Measurements from ENCODE around the gene TRAF2. TPM values are rescaled to one million over a fixed set of nuclear protein-coding genes. Genes with fewer than 3 reads are reported as not detected.

The TRAF2 gene
- total and polyA plus RNA-seq, 2 of the 13 experiments (the other 11 are each of a cell fraction or from before 2014, with no cell fraction given), result 12.4 to 13.6 TPM

DNA sequence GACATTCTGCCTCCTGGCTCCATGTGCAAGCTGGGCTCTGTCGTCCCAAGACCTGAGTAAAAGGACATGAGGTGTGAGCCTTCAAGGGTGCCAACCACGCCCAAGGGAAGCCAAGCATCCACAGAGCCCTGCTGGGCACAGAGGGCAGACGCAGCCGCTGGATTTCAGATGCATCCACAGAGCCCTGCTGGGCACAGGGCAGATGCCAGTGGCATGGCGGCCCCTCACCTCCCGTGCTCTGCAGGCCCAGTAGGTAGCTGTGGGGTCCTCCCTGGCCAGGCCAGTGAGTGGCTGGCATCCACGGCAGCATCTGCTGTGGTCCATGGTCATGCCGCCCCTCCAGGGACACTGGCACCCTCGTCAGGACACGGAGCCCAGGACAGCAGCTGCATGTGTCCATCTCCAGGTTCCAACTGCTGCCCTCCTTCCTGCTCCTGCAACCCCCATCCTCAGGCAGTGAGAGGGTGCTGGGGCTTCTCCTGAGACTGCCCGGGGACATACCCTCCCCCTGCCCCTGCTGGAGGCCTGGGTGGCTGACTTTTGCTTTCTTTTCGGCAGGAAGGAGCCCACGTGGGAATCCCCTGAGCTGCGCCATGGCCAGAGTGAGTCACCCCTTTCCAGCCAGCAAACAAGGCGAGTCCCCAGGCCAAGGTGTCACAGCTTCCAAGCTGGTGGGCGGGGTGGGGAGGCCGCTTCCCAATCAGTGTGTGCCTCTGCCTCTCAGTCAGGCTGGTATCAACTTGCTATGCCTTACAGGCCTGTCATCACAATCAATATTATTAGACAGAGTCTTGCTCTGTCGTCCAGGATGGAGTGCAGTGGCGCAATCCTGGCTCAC, 4.0 kb upstream of the TRAF2 start (continued):
- TF ChIP-seq, protein P1, sequence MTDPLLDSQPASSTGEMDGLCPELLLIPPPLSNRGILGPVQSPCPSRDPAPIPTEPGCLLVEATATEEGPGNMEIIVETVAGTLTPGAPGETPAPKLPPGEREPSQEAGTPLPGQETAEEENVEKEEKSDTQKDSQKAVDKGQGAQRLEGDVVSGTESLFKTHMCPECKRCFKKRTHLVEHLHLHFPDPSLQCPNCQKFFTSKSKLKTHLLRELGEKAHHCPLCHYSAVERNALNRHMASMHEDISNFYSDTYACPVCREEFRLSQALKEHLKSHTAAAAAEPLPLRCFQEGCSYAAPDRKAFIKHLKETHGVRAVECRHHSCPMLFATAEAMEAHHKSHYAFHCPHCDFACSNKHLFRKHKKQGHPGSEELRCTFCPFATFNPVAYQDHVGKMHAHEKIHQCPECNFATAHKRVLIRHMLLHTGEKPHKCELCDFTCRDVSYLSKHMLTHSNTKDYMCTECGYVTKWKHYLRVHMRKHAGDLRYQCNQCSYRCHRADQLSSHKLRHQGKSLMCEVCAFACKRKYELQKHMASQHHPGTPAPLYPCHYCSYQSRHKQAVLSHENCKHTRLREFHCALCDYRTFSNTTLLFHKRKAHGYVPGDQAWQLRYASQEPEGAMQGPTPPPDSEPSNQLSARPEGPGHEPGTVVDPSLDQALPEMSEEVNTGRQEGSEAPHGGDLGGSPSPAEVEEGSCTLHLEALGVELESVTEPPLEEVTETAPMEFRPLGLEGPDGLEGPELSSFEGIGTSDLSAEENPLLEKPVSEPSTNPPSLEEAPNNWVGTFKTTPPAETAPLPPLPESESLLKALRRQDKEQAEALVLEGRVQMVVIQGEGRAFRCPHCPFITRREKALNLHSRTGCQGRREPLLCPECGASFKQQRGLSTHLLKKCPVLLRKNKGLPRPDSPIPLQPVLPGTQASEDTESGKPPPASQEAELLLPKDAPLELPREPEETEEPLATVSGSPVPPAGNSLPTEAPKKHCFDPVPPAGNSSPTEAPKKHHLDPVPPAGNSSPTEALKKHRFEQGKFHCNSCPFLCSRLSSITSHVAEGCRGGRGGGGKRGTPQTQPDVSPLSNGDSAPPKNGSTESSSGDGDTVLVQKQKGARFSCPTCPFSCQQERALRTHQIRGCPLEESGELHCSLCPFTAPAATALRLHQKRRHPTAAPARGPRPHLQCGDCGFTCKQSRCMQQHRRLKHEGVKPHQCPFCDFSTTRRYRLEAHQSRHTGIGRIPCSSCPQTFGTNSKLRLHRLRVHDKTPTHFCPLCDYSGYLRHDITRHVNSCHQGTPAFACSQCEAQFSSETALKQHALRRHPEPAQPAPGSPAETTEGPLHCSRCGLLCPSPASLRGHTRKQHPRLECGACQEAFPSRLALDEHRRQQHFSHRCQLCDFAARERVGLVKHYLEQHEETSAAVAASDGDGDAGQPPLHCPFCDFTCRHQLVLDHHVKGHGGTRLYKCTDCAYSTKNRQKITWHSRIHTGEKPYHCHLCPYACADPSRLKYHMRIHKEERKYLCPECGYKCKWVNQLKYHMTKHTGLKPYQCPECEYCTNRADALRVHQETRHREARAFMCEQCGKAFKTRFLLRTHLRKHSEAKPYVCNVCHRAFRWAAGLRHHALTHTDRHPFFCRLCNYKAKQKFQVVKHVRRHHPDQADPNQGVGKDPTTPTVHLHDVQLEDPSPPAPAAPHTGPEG (CRISPR knock-in tag; IDR thresholded peaks at IDR 0.05), result no peak
- TF ChIP-seq SMAD1 (CRISPR knock-in tag; IDR thresholded peaks at IDR 0.05; ENCODE audit: borderline replicate concordance, low read depth) (no peak; the same call in 1 of the 2 replicates), ARNT2 (CRISPR knock-in tag; IDR thresholded peaks at IDR 0.05; ENCODE audit: low read depth) (no peak), XRCC5 (optimal IDR thresholded peaks at IDR 0.05; ENCODE audit: low read length) (peak; percentile 38), MIXL1 (CRISPR knock-in tag; IDR thresholded peaks at IDR 0.05) (peak; percentile 90), ZNF230 (CRISPR knock-in tag; IDR thresholded peaks at IDR 0.05) (no peak; the same call in 1 of the 2 replicates), THYN1 (CRISPR knock-in tag; IDR thresholded peaks at IDR 0.05; ENCODE audit: borderline replicate concordance, low read depth) (no peak), RXRA (CRISPR knock-in tag; IDR thresholded peaks at IDR 0.05) (peak; percentile 84)
- TF ChIP-seq, protein P2, sequence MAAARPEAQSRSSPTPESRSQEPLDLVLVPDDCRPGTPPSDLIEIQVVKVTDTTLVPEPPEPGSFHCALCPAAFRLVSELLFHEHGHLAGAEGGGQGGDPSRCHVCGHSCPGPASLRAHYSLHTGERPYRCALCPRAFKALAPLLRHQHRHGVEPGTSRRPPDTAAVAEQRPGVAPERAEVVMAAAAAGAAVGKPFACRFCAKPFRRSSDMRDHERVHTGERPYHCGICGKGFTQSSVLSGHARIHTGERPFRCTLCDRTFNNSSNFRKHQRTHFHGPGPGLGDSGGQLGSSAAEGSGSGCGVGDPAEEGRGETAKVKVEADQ (CRISPR knock-in tag; IDR thresholded peaks at IDR 0.05; ENCODE audit: borderline replicate concordance), result 0 out of 2 replicates have a peak, but pooled peaks have one; percentile 16
- TF ChIP-seq, protein P3, sequence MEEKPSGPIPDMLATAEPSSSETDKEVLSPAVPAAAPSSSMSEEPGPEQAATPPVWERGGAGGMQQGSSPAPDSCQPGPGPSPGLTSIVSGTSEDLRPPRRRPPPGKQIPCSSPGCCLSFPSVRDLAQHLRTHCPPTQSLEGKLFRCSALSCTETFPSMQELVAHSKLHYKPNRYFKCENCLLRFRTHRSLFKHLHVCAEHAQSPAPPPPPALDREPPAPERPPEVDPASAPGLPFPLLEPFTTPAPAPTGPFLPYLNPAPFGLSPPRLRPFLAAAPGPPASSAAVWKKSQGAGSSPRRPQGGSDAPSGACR (CRISPR knock-in tag; IDR thresholded peaks at IDR 0.05), result no peak; the same call in 1 of the 2 replicates
- TF ChIP-seq, protein P4, sequence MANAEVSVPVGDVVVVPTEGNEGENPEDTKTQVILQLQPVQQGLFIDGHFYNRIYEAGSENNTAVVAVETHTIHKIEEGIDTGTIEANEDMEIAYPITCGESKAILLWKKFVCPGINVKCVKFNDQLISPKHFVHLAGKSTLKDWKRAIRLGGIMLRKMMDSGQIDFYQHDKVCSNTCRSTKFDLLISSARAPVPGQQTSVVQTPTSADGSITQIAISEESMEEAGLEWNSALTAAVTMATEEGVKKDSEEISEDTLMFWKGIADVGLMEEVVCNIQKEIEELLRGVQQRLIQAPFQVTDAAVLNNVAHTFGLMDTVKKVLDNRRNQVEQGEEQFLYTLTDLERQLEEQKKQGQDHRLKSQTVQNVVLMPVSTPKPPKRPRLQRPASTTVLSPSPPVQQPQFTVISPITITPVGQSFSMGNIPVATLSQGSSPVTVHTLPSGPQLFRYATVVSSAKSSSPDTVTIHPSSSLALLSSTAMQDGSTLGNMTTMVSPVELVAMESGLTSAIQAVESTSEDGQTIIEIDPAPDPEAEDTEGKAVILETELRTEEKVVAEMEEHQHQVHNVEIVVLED (CRISPR knock-in tag; IDR thresholded peaks at IDR 0.05; ENCODE audit: borderline replicate concordance), result peak; percentile 66; the same call in 1 of the 2 replicates
- TF ChIP-seq, protein P5, sequence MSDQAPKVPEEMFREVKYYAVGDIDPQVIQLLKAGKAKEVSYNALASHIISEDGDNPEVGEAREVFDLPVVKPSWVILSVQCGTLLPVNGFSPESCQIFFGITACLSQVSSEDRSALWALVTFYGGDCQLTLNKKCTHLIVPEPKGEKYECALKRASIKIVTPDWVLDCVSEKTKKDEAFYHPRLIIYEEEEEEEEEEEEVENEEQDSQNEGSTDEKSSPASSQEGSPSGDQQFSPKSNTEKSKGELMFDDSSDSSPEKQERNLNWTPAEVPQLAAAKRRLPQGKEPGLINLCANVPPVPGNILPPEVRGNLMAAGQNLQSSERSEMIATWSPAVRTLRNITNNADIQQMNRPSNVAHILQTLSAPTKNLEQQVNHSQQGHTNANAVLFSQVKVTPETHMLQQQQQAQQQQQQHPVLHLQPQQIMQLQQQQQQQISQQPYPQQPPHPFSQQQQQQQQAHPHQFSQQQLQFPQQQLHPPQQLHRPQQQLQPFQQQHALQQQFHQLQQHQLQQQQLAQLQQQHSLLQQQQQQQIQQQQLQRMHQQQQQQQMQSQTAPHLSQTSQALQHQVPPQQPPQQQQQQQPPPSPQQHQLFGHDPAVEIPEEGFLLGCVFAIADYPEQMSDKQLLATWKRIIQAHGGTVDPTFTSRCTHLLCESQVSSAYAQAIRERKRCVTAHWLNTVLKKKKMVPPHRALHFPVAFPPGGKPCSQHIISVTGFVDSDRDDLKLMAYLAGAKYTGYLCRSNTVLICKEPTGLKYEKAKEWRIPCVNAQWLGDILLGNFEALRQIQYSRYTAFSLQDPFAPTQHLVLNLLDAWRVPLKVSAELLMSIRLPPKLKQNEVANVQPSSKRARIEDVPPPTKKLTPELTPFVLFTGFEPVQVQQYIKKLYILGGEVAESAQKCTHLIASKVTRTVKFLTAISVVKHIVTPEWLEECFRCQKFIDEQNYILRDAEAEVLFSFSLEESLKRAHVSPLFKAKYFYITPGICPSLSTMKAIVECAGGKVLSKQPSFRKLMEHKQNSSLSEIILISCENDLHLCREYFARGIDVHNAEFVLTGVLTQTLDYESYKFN (CRISPR knock-in tag; conservative IDR thresholded peaks at IDR 0.05), result peak; percentile 86
